B cell (primary cell): ENCODE measurements around the gene HOXB8.
A peak's percentile ranks its signal among the peaks of the same experiment; 100 is the strongest.

Source experiments
- EZH2 ChIP-seq: IDR thresholded peaks from 2 replicates; pipeline ENCODE4 v1.6.1; 2012; ENCODE audit warnings: borderline replicate concordance, low read depth, mild to moderate bottlenecking, moderate library complexity, low read length; ENCODE audit not compliant: insufficient read depth, poor library complexity, severe bottlenecking
- TF ChIP-seq, protein P1 (sequence below): fragments of 200-600 bp; IDR thresholded peaks from one replicate; pipeline ENCODE4 v1.8.0; 2022; ENCODE audit warnings: antibody characterized with exemption, mild to moderate bottlenecking

DNA sequence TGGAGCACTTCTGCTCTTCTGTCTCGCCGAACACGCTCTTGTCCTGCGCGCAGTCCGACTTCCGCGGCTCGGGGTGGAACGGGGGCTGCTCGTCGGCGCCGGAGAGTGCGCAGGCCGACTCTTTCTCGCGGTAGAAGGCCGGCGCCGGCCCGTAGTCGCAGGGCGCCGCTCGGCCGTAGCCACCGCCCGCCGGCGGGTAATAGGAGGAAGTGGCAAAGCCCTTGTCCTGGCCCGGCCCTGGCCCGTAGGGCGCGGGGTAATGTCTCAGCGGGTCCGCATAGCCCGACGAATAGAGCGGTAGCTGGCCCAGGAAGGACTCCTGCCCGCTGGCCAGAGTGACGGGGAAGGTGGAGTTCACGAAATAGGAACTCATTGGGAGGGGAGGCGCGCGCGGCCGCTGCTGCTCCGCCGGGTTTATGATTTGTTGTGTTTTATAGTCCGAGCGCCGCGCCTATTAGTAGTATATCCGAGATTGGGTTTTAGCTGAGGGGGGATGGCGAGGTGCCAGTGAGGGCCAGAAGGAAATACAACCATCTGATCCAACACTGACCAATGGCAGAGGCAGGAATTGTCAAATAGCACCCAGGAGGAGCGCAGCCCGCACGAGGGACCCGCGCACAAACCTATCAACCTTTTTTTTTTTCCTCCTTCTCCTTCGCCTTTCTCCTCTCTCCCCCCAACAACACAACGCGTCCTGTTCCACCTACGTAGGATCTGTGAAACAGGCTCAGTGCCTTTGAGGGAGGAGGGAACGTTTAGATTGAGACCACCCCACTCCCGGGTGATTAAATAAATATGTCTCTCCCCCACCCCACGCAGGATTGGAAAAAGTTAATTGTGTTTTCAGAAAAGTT, 17.1 kb downstream of the HOXB8 start:
- TF ChIP-seq, protein P1, sequence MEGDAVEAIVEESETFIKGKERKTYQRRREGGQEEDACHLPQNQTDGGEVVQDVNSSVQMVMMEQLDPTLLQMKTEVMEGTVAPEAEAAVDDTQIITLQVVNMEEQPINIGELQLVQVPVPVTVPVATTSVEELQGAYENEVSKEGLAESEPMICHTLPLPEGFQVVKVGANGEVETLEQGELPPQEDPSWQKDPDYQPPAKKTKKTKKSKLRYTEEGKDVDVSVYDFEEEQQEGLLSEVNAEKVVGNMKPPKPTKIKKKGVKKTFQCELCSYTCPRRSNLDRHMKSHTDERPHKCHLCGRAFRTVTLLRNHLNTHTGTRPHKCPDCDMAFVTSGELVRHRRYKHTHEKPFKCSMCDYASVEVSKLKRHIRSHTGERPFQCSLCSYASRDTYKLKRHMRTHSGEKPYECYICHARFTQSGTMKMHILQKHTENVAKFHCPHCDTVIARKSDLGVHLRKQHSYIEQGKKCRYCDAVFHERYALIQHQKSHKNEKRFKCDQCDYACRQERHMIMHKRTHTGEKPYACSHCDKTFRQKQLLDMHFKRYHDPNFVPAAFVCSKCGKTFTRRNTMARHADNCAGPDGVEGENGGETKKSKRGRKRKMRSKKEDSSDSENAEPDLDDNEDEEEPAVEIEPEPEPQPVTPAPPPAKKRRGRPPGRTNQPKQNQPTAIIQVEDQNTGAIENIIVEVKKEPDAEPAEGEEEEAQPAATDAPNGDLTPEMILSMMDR: no peak
- peak; percentile 86 for TF ChIP-seq EZH2
